C4-2B (cell line): ENCODE measurements around the gene ARID5B.

Experiments used
- H3K27ac ChIP-seq: fragments of 450-650 bp; 2 replicates; pipeline ENCODE4 v1.5.1; 2017
- ZFX ChIP-seq: fragments of 450-650 bp; IDR thresholded peaks from 2 replicates; pipeline ENCODE4 v1.6.1; 2017
- TF ChIP-seq, protein P1 (sequence below): fragments of 450-650 bp; conservative IDR thresholded peaks from 2 replicates; pipeline ENCODE4 v1.5.1; 2017; ENCODE audit warnings: mild to moderate bottlenecking

The ARID5B gene

GRCh38 chr10:62092301-62093030 is 191.0 kb downstream of the ARID5B start:
- TF ChIP-seq, protein P1, sequence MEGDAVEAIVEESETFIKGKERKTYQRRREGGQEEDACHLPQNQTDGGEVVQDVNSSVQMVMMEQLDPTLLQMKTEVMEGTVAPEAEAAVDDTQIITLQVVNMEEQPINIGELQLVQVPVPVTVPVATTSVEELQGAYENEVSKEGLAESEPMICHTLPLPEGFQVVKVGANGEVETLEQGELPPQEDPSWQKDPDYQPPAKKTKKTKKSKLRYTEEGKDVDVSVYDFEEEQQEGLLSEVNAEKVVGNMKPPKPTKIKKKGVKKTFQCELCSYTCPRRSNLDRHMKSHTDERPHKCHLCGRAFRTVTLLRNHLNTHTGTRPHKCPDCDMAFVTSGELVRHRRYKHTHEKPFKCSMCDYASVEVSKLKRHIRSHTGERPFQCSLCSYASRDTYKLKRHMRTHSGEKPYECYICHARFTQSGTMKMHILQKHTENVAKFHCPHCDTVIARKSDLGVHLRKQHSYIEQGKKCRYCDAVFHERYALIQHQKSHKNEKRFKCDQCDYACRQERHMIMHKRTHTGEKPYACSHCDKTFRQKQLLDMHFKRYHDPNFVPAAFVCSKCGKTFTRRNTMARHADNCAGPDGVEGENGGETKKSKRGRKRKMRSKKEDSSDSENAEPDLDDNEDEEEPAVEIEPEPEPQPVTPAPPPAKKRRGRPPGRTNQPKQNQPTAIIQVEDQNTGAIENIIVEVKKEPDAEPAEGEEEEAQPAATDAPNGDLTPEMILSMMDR, result no peak
- no peak for TF ChIP-seq ZFX
- peak overlapping the region; percentile 23; the same call in 1 of the 2 replicates for H3K27ac ChIP-seq

GRCh38 chr10:62093863-62094291 is 192.4 kb downstream of the ARID5B start:
- H3K27ac ChIP-seq, result no peak overlapping the region
- no peak for TF ChIP-seq ZFX
- TF ChIP-seq, protein P1, result no peak

GRCh38 chr10:62095181-62096122 is 194.0 kb downstream of the ARID5B start:
- TF ChIP-seq, protein P1, result no peak
- no peak for TF ChIP-seq ZFX
- H3K27ac ChIP-seq, result peak overlapping the region; percentile 32; the same call in 1 of the 2 replicates

- H3K27ac ChIP-seq, result no peak overlapping the region
- TF ChIP-seq, protein P1, result no peak
- TF ChIP-seq ZFX, result no peak
These were observed 194.9 kb downstream of the ARID5B start for GRCh38 chr10:62096256-62096933.

DNA sequence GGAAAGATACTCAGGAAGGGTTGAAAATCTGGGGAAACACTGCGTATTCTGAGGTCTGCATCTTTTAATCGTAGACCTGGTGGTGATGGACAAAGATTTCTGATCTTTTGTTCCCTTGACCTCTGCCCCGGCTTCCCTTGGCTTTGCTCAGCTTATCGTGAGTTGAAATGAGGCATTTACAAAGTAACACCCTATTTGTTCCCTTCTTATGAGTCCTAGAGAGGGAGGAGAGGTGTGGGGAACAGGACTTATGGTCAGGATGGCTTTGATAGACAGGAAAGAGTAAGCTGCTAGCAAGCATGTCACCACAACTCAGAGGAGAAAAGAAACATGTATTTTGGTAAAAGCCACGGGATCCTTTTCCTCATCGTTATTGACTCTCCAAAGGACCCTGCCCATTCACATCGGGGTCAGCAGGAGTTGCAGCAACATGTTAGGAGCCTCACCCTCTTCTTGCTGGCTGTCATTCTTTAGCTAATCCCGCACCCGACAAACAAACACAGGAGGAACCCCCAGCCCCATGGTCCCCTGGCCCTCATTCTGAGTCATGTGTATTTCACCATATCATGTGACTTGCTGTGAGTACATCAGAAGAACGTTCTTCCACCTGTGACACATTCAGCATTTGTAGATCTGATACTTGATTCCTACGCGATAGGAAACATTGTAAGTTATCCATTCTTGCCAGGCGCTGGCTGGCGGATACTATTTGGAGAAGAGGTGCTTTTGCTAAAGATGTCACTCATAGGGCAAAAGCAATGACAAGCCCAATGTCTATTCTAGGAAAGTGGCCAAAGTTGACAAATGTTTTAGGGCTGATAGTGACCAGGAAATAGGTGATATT is 197.0 kb downstream of the ARID5B start:
- TF ChIP-seq ZFX, result no peak
- TF ChIP-seq, protein P1, result no peak
- no peak overlapping the region for H3K27ac ChIP-seq

GRCh38 chr10:62099299-62099698 is 197.8 kb downstream of the ARID5B start:
- no peak overlapping the region for H3K27ac ChIP-seq
- no peak for TF ChIP-seq ZFX
- TF ChIP-seq, protein P1, result no peak
